IPS-NIHi7 (cell line): ENCODE measurements around the gene HHLA2.

Source experiments
- DNase-seq: peaks from one replicate; pipeline ENCODE4 v3.0.0; 2012; ENCODE audit warnings: mixed read lengths; ENCODE audit errors: extremely low spot score

The HHLA2 gene

GRCh38 chr3:108393128-108393900, 97.0 kb downstream of the HHLA2 start:
- no peak for DNase-seq

- DNase-seq = no peak
Measured at GRCh38 chr3:108394016-108394415, 97.7 kb downstream of the HHLA2 start.

GRCh38 chr3:108394563-108394962, 98.2 kb downstream of the HHLA2 start:
- no peak for DNase-seq

- no peak for DNase-seq
Measured at GRCh38 chr3:108396336-108396735, 100.0 kb downstream of the HHLA2 start.

GRCh38 chr3:108398510-108398909, 102.2 kb downstream of the HHLA2 start:
- DNase-seq = no peak

GRCh38 chr3:108401836-108402235, 105.5 kb downstream of the HHLA2 start:
- no peak for DNase-seq

- DNase-seq = no peak
Measured at GRCh38 chr3:108403198-108403597, 106.8 kb downstream of the HHLA2 start.

GRCh38 chr3:108403686-108404345, 107.5 kb downstream of the HHLA2 start:
- no peak for DNase-seq

- no peak for DNase-seq
Measured at GRCh38 chr3:108404368-108404767, 108.0 kb downstream of the HHLA2 start.

GRCh38 chr3:108406063-108406660, 109.8 kb downstream of the HHLA2 start:
- no peak for DNase-seq

- peak; percentile 48 for DNase-seq
Measured at GRCh38 chr3:108406661-108407206, 110.4 kb downstream of the HHLA2 start.

- no peak for DNase-seq
Measured at GRCh38 chr3:108407886-108408285, 111.5 kb downstream of the HHLA2 start.

- DNase-seq = no peak
Measured at GRCh38 chr3:108408883-108409799, 112.8 kb downstream of the HHLA2 start.

- DNase-seq = no peak
Measured at GRCh38 chr3:108409800-108410178, 113.4 kb downstream of the HHLA2 start.

GRCh38 chr3:108410531-108410984, 114.2 kb downstream of the HHLA2 start:
- no peak for DNase-seq

- DNase-seq = no peak
Measured at GRCh38 chr3:108412121-108412750, 115.9 kb downstream of the HHLA2 start.

GRCh38 chr3:108414007-108414406, 117.7 kb downstream of the HHLA2 start:
- no peak for DNase-seq

- no peak for DNase-seq
Measured at GRCh38 chr3:108415661-108416060, 119.3 kb downstream of the HHLA2 start.

GRCh38 chr3:108416111-108416869, 119.9 kb downstream of the HHLA2 start:
- no peak for DNase-seq

- DNase-seq = no peak
Measured at GRCh38 chr3:108420926-108421325, 124.6 kb downstream of the HHLA2 start.
